Measurements from ENCODE around the gene LYPD4.
A peak's percentile ranks its signal among the peaks of the same experiment; 100 is the strongest.
"Not testable (repeated sequence)": the region's sequence is repeated elsewhere in the genome, so short reads cannot be mapped to it uniquely, and the experiment has no call there.

LYPD4 gene

DNA sequence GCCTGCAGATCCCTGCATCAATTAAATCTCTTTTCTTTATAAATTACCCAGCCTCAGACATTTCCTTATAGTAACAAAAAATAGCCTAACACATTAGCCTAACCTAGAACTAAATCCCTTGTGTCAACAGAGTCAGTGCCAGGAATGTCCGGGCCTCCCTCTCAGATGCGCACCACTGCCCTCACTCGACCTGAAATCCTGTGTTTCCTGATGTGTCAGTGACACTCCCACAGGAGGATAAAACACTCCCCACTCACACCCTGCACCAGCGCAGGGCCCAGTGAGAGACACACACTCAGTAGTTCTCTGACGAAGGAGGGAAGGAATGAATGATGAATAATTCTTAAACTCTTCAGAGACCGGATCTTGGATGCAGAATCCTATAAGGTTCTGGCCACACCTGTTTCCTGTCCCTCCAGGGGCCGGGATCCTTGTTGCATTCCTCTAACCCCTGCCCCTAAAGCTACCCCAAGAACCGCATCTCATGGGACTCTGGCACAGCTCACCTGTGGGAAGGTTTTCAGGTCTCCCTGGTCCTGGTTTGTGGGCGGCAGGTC lies 45.0 kb downstream of the LYPD4 start:
- DNase-seq (ENCODE audit: low spot score), result no peak

DNA sequence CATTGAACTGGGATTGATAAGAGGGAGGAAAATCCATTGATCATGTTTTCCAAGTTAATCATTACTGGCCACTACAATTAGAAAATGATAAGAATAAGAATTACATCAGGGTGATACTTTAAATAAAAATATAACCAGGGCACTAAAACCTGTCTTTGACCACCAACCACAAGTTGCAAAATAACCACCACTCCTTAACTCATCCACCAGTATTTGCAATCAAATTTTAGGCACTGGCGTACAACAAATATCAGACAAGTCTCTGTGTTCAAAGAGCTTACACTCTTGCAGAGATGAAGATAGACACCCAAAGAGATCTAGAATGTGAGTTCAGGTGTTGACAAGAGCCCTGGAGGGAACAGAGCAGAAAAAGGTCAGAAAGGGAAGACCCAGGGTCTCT lies 47.6 kb downstream of the LYPD4 start:
- DNase-seq (ENCODE audit: low spot score), result no peak

DNA sequence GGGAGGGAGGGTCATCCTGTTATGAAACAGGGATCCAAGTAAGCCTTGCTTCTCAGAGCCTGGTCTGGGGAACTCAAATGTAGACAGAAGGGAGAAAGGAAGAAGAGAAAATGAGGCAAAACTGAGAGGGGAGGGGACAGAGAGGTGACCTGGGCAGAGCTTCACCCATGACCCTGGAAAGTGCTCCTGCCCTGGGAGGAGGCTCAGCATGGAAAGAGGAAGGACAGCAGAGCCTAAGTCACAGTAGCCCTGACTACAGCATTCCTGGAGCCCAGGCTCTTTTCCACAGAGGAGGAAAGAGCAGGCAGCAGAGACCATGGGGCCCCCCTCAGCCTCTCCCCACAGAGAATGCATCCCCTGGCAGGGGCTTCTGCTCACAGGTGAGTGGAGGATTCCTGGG lies 48.1 kb downstream of the LYPD4 start, which contains the start of gene CEACAM3:
TSS of gene CEACAM3 (plus strand) at position 226 of the 400 bp plus-strand sequence. CDS start at position 317, 91 bp downstream.
- no peak for DNase-seq (ENCODE audit: low spot score)

DNA sequence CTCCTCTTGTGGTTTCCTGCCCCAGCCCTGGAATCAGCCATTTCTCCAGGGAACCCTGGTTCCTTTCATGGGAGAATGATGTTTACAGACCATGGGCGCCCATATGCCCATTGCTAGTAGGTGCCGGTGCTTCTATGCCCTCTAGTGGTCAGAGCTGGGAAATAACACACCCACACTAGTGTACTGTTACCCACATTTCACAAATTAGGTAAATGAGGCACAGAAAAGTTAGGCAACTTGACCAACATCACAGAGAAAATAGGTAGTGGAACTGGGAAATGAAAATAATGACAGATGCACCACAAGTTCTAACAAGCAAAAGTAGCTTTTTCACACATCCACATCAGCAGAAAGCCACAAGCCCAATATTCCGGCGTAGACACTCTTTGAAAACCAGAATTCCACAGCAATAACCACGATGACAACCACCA lies 49.4 kb downstream of the LYPD4 start:
- DNase-seq (ENCODE audit: low spot score), result peak; percentile 59

DNA sequence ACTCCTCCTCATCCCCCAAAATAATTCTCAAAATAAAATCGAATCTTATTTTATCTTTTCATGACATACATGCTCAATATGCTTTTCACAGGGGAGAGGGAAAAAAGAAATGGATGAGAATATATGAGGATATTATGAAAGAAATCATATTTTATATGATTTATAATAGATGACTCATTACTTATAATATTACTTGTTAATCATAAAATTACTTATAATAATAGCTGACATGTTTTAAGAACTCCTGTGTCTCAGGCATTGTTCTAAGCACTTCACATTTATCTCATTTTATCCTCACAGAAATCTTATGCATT lies 51.1 kb downstream of the LYPD4 start:
- no peak for DNase-seq (ENCODE audit: low spot score)

DNA sequence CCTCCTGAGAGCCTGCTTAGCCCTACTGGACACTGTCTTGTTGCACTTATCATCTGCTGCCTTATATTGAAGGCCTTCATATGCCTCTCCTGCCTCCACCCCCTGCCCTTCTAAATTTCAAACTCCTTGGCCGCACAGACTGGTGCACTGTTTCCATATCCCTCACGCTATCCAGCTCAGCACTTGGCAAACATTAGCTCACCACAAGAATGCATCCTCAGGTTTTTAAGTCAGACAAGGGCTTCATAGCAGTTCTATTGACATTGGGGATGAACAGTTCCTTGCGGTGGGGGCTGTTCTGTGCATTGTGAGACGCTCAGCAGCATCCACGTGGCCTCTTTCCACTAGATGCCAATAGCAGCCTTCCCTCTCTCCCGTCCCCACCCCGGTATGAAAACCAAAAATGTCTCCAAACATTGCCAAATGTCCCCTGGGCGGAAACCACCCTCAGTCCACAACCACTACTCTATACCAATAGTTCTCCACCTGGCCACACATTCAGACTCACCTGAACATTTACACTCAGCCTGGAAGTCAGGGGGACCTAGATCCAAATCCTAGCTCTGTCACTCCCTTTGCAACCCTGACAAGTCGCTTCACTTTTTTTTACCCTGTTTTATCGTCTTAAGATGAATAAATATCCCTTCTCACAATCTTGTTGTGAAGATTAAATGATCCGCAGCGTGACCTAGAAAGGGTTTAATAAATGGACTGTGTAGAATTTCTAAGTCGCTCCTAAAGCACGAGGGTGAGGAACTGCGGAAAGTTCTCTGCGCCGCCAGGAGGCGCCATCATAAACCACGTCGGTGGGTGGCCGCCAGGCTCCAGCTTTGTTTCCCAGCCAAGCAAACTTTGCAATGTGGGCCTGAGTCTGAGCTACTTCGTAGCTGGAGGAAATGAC lies 51.7 kb downstream of the LYPD4 start:
- peak; percentile 48 for DNase-seq (ENCODE audit: low spot score)

DNA sequence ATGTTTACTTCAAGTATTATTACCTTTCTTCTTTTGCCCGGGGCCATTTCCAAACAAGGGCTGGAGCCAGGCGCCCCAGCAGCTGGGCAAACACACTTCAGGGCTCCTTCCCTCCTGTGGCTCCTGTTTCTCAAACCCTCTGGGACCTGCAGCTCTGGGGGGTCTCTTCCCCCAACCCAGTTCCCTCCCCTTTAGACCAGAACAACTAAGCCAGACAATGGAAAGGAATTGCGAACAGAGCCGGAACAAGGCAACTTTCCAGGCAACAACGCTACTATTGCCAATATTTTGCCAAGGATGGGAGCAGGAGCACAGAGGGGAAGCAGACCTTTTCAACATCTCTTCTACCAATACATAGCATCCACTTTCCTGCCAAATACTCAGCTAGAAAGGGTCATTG lies 55.4 kb downstream of the LYPD4 start:
- DNase-seq (ENCODE audit: low spot score), result not testable (repeated sequence)

DNA sequence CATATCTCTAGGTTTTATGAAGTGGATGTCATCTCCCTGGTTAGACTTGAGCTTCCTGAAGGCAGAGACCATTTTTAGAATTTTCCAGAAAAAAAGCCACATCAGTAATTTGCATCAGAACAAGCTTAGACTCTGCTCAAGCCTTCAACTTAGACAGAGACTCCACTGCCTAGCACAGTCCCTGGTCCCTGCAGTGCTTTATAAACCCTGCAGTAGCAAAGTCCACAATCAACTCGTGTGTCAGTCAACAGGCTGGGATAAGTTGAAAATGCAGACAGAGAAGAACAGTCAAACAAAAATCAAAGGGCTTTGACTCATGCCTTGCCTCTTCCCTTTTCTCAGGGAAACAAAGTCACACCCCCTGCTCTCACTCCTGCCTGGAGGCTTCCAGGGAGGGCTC lies 56.0 kb downstream of the LYPD4 start:
- DNase-seq (ENCODE audit: low spot score), result not testable (repeated sequence)
